Vagina (tissue), 2 donors: ENCODE measurements around the gene NPDC1. TPM values are rescaled to one million over a fixed set of nuclear protein-coding genes. Genes with fewer than 3 reads are reported as not detected.

Experiments used
- DNase-seq, 2 donors: peaks; one replicate each; pipeline ENCODE4 v3.0.0-alpha.2; 2017; ENCODE audit errors: extremely low spot score in 2 of 2
- H3K27ac ChIP-seq: fragments of 200-600 bp; sonication (generic); one replicate; pipeline ENCODE4 v1.5.1; 2019
- H3K27me3 ChIP-seq: fragments of 200-600 bp; sonication (generic); one replicate; pipeline ENCODE4 v1.5.1; 2019
- H3K36me3 ChIP-seq, 2 donors: fragments of 200-600 bp; sonication (generic); one replicate each; pipeline ENCODE4 v1.5.1; 2017 to 2019
- H3K4me1 ChIP-seq: fragments of 200-600 bp; sonication (generic); one replicate; pipeline ENCODE4 v1.5.1; 2019
- H3K4me3 ChIP-seq, 2 donors: fragments of 200-600 bp; sonication (generic); 1 replicate in 1 of 2; 2 replicates in 1 of 2; pipeline ENCODE4 v1.5.1; 2016 to 2019
- H3K9me3 ChIP-seq: fragments of 200-600 bp; sonication (generic); one replicate; pipeline ENCODE4 v1.5.1; 2019
- POLR2A ChIP-seq, 2 donors: fragments of 450-650 bp; IDR thresholded peaks; one replicate each; pipeline ENCODE4 v1.6.1; 2017; ENCODE audit warnings: antibody characterized with exemption in 2 of 2, mild to moderate bottlenecking in 2 of 2, moderate library complexity in 2 of 2
- POLR2AphosphoS5 ChIP-seq, 2 donors: sonication (generic); formaldehyde crosslinking; IDR thresholded peaks; one replicate each; pipeline ENCODE4 v1.9.0; 2017; ENCODE audit warnings: antibody characterized with exemption in 2 of 2, mild to moderate bottlenecking in 2 of 2, low read depth in 1 of 2; ENCODE audit not compliant: insufficient read depth in 1 of 2
- intact Hi-C: fragments of 100-400 bp; cut with DNase I; formaldehyde crosslinking; loops from one replicate; pipeline ENCODE4 v1.15.1; 2023
- total RNA-seq: library from RNA; depleted of rRNA; stranded (reverse); fragments of >200 nt; gene quantifications from one replicate; pipeline ENCODE4 v1.2.3, GENCODE V29; 2016
- TF ChIP-seq, protein P1 (sequence below), 3 experiments: fragments of 450-650 bp in 2 of 3; fragments of 200-600 bp in 1 of 3; sonication (generic) in 1 of 3; IDR thresholded peaks; one replicate each; pipeline ENCODE4 v1.5.1; 2017 to 2019; ENCODE audit warnings: antibody characterized with exemption in 3 of 3, mild to moderate bottlenecking in 2 of 3, moderate library complexity in 2 of 3

Gene NPDC1
- total RNA-seq, 1 donor from 2014 or later = 67.5 TPM

DNA sequence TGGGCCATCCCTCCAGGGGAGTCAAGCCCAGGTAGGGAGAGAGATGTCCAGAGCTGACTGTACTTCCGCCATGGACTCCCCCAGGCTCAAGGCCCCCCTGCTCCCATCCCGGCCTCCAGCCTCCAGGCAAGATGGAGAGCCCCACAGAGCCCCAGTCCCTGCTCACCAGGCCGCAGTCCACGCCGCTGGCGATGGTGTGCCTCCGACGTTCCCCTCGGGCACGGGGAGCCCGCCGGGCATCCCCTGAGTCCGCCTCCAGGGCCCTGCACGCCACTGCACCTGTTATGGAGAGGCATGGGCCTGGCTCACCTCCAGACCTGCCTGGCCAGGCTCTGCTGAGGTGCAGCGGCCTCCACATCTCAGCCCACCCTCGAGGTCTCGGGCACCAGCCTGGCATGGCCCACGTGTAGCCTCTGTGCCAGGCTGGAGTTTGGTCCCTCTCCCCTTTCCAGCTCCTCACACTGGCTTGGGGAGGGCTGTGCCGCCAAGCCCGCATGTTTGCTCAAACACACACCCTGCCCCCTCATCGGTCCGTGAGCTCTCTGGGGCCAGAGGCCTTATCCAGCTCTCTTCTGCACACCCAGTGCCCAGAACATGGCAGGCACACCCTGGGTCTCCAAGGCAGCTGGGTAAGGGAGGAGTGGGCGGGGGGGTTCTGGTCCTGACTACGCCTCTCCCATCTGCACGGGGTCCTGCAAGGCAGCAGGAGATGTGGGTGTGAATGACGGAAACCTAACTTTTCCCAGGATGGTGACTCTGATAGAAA lies 20.3 kb upstream of the NPDC1 start:
- TF ChIP-seq, protein P1, sequence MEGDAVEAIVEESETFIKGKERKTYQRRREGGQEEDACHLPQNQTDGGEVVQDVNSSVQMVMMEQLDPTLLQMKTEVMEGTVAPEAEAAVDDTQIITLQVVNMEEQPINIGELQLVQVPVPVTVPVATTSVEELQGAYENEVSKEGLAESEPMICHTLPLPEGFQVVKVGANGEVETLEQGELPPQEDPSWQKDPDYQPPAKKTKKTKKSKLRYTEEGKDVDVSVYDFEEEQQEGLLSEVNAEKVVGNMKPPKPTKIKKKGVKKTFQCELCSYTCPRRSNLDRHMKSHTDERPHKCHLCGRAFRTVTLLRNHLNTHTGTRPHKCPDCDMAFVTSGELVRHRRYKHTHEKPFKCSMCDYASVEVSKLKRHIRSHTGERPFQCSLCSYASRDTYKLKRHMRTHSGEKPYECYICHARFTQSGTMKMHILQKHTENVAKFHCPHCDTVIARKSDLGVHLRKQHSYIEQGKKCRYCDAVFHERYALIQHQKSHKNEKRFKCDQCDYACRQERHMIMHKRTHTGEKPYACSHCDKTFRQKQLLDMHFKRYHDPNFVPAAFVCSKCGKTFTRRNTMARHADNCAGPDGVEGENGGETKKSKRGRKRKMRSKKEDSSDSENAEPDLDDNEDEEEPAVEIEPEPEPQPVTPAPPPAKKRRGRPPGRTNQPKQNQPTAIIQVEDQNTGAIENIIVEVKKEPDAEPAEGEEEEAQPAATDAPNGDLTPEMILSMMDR (IDR thresholded peaks at IDR 0.05) = no peak
- TF ChIP-seq POLR2A (IDR thresholded peaks at IDR 0.05) (no peak), POLR2AphosphoS5 (IDR thresholded peaks at IDR 0.05; ENCODE audit: insufficient read depth in 1 of 2, low read depth in 1 of 2) (no peak)
- no peak overlapping the region for H3K27ac ChIP-seq
- no peak overlapping the region for H3K4me3 ChIP-seq
- H3K9me3 ChIP-seq = no peaks in the 10 kb centered on the region
- intact Hi-C loops = no loop called here
- DNase-seq = no peak
- H3K36me3 ChIP-seq = no peaks in the 10 kb centered on the region
- H3K4me1 ChIP-seq = peaks cover 21% of the 10 kb centered on the region
- no peaks in the 10 kb centered on the region for H3K27me3 ChIP-seq

DNA sequence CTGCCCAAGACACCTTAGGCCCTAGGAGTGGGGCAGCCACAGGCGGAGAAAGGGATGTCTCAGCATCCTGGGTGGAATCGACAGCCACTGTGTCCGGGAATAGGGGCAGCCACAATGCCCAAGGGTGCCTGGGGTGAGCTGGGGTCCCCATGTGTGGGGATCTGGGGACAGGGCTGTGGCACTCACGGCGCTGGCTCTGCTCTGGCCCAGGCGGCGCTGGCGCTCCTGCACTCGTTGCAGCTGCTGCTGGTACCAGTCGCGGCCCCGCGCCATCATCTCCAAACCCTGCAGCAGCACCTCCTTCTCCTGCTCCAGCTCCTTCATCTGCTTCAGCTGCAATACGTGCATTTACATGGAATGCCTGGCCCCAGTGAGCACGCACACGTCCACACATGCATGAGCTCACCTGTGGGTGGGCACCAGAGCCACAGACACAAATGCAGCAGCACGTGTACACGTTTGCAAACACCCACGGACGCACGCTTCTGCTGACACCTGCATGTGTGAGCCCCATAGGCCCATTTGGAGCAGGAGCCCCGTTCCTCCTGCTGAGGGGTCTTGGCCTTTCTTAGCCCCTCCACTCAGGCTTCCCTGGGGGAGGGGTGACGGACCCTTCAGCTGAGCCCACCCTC lies 19.5 kb upstream of the NPDC1 start:
- H3K9me3 ChIP-seq = no peaks in the 10 kb centered on the region
- no peak overlapping the region for H3K27ac ChIP-seq
- no peak overlapping the region for H3K4me3 ChIP-seq
- no peaks in the 10 kb centered on the region for H3K36me3 ChIP-seq
- peaks cover 14% of the 10 kb centered on the region for H3K4me1 ChIP-seq
- intact Hi-C loops = no loop called here
- DNase-seq = no peak
- no peaks in the 10 kb centered on the region for H3K27me3 ChIP-seq
- no peak for TF ChIP-seq POLR2A (IDR thresholded peaks at IDR 0.05)
- no peak for TF ChIP-seq POLR2AphosphoS5 (IDR thresholded peaks at IDR 0.05; ENCODE audit: insufficient read depth in 1 of 2, low read depth in 1 of 2)
- TF ChIP-seq, protein P1 (IDR thresholded peaks at IDR 0.05) = no peak

GRCh38 chr9:137064880-137065164 lies 18.8 kb upstream of the NPDC1 start:
- H3K4me1 ChIP-seq = peaks cover 14% of the 10 kb centered on the region
- H3K27ac ChIP-seq = no peak overlapping the region
- DNase-seq = no peak
- intact Hi-C loops = no loop called here
- H3K4me3 ChIP-seq = no peak overlapping the region
- no peaks in the 10 kb centered on the region for H3K36me3 ChIP-seq
- TF ChIP-seq POLR2A (IDR thresholded peaks at IDR 0.05) (no peak), POLR2AphosphoS5 (IDR thresholded peaks at IDR 0.05; ENCODE audit: insufficient read depth in 1 of 2, low read depth in 1 of 2) (no peak)
- TF ChIP-seq, protein P1 (IDR thresholded peaks at IDR 0.05) = no peak
- H3K9me3 ChIP-seq = no peaks in the 10 kb centered on the region
- no peaks in the 10 kb centered on the region for H3K27me3 ChIP-seq

DNA sequence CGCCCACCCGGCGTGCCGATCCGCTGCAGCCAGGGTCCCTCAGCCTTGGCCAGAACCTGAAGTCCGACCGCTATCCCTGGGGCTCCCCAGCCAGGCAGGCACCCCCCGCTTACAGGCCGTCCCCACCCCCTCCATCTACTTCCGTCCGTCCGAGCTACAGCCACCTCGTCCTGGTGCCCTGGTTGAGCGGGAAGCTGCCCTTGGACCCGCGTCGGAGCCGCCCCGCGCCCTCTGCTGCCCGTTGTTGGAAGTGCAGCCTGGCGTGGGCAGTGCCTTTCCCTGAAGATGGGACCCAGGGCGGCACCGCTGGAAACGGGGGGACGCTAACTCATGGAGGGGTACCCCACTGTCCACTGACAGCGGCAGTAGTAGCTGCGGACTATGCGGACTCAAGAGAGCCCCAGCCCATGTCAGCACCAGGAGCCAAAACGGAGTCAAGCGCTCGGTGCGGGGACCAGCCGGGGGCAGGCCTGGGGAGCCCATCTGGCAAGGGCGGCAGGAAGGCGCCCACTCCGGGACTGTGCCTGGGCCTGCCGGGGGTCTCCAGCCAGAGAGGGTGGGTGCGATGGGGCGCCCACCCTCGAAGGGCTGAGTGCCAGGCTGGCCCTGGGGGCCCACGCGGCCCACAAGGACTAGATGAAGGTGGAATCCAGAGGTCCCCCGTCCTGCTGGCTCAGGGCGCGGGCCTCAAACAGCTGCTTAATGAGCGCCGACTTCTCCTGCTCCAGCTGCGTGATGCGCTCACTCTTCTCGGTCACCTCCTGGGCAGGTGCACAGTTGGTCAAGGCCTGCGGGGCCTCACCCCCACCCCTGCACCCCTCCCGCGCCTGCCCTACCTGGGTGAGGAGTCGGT lies 18.3 kb upstream of the NPDC1 start:
- no peak overlapping the region for H3K27ac ChIP-seq
- no peaks in the 10 kb centered on the region for H3K27me3 ChIP-seq
- no peak for DNase-seq
- H3K36me3 ChIP-seq = no peaks in the 10 kb centered on the region
- H3K9me3 ChIP-seq = no peaks in the 10 kb centered on the region
- no peak overlapping the region for H3K4me3 ChIP-seq
- intact Hi-C loops = no loop called here
- no peak for TF ChIP-seq POLR2AphosphoS5 (IDR thresholded peaks at IDR 0.05; ENCODE audit: insufficient read depth in 1 of 2, low read depth in 1 of 2)
- TF ChIP-seq, protein P1 (IDR thresholded peaks at IDR 0.05) = peak; percentile 85 to 94 (median 89)
- peaks cover 9% of the 10 kb centered on the region for H3K4me1 ChIP-seq
